ENCODE measurements around the gene SLAMF8.

SLAMF8 gene

GRCh38 chr1:159862031-159862430 lies 35.4 kb downstream of the SLAMF8 start:
- Histone ChIP-seq H3K4me1 (no peaks in the 10 kb centered on the region), H2AFZ (no peak overlapping the region), H3K4me2 (ENCODE audit: low read length) (no peak overlapping the region), H3K4me3 (ENCODE audit: low read depth, low read length) (no peak overlapping the region), H3K27me3 (ENCODE audit: control insufficient read depth, insufficient read depth, low read length) (no peaks in the 10 kb centered on the region), H3K9ac (no peak overlapping the region), H3K9me3 (ENCODE audit: control insufficient read depth, low read length) (no peaks in the 10 kb centered on the region), H3K27ac (no peak overlapping the region), H3K36me3 (ENCODE audit: control insufficient read depth, insufficient read depth, low read length) (no peaks in the 10 kb centered on the region), H3K79me2 (no peaks in the 10 kb centered on the region)
- no peak for TF ChIP-seq CTCF (IDR thresholded peaks at IDR 0.05)

DNA sequence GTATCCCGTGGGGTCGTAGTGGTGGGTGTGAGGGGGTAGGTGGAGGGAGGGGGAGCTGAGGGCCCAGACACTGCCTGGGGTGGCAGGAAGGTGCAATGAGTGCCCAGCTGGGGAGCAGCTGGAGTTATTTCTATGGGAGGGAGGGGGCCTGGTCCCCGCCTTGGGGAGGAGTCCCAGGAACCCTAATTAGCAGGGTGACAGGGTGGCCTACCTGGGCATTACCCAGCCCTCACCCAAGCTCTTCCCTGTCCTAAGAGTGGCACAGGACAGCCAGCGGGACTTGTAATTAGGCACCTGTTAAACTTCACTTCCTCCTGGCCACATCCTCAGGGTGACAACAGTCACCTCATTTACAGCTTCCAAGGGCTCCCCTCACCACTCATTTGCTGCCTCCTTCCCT lies 35.9 kb downstream of the SLAMF8 start, which contains the start of gene VSIG8:
VSIG8 (minus strand) TSS at position 101 of the 400 bp plus-strand sequence. CDS start 136 bp downstream, outside the sequence.
- H3K9me3 ChIP-seq (ENCODE audit: control insufficient read depth, low read length), result no peaks in the 10 kb centered on the region
- no peak within 1 kb of the TSS for H2AFZ ChIP-seq
- no peak within 1 kb of the TSS for H3K4me2 ChIP-seq (ENCODE audit: low read length)
- no peak within 1 kb of the TSS for H3K4me3 ChIP-seq (ENCODE audit: low read depth, low read length)
- TF ChIP-seq CTCF (IDR thresholded peaks at IDR 0.05), result no peak
- H3K9ac ChIP-seq, result no peak within 1 kb of the TSS
- H3K27me3 ChIP-seq (ENCODE audit: control insufficient read depth, insufficient read depth, low read length), result no peaks in the 10 kb centered on the region
- H3K36me3 ChIP-seq (ENCODE audit: control insufficient read depth, insufficient read depth, low read length), result no peaks in the 10 kb centered on the region
- H3K27ac ChIP-seq, result no peak within 1 kb of the TSS
- H3K79me2 ChIP-seq, result no peaks in the 10 kb centered on the region
- peaks cover under 1% of the 10 kb centered on the region for H3K4me1 ChIP-seq

- Histone ChIP-seq H3K9me3 (ENCODE audit: control insufficient read depth, low read length) (no peaks in the 10 kb centered on the region), H3K4me3 (ENCODE audit: low read depth, low read length) (no peak overlapping the region), H3K27me3 (ENCODE audit: control insufficient read depth, insufficient read depth, low read length) (no peaks in the 10 kb centered on the region), H3K4me2 (ENCODE audit: low read length) (no peak overlapping the region), H3K27ac (no peak overlapping the region), H3K36me3 (ENCODE audit: control insufficient read depth, insufficient read depth, low read length) (no peaks in the 10 kb centered on the region), H2AFZ (no peak overlapping the region), H3K79me2 (no peaks in the 10 kb centered on the region), H3K4me1 (peaks cover 16% of the 10 kb centered on the region), H3K9ac (no peak overlapping the region)
- TF ChIP-seq CTCF (IDR thresholded peaks at IDR 0.05), result no peak
Measured at GRCh38 chr1:159864262-159864661, 37.6 kb downstream of the SLAMF8 start.

DNA sequence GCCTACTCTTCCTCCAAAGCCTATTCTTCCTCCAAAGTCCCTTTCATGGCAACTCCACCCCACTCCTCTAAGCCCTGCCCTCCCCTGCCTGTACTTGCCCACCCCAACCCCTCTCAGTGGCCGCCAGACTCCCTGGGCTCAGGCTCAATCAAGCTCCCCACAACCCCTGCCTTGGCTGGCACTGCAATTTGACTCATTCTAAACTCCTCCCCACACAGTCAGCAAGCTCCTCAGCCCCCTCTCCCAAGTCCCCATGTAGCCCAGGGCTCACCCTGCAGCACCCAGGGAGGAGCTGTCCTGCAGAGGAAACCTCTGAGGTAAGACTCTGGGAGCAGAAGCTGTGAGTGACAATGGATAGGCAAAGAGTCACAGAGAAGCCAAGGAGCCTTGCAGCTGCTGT lies 39.4 kb downstream of the SLAMF8 start:
- H3K4me2 ChIP-seq (ENCODE audit: low read length), result no peak overlapping the region
- TF ChIP-seq CTCF (IDR thresholded peaks at IDR 0.05), result no peak
- no peak overlapping the region for H3K9ac ChIP-seq
- H3K27me3 ChIP-seq (ENCODE audit: control insufficient read depth, insufficient read depth, low read length), result no peaks in the 10 kb centered on the region
- no peak overlapping the region for H2AFZ ChIP-seq
- H3K27ac ChIP-seq, result no peak overlapping the region
- no peak overlapping the region for H3K4me3 ChIP-seq (ENCODE audit: low read depth, low read length)
- no peaks in the 10 kb centered on the region for H3K9me3 ChIP-seq (ENCODE audit: control insufficient read depth, low read length)
- no peaks in the 10 kb centered on the region for H3K79me2 ChIP-seq
- H3K4me1 ChIP-seq, result peaks cover 18% of the 10 kb centered on the region
- H3K36me3 ChIP-seq (ENCODE audit: control insufficient read depth, insufficient read depth, low read length), result no peaks in the 10 kb centered on the region

DNA sequence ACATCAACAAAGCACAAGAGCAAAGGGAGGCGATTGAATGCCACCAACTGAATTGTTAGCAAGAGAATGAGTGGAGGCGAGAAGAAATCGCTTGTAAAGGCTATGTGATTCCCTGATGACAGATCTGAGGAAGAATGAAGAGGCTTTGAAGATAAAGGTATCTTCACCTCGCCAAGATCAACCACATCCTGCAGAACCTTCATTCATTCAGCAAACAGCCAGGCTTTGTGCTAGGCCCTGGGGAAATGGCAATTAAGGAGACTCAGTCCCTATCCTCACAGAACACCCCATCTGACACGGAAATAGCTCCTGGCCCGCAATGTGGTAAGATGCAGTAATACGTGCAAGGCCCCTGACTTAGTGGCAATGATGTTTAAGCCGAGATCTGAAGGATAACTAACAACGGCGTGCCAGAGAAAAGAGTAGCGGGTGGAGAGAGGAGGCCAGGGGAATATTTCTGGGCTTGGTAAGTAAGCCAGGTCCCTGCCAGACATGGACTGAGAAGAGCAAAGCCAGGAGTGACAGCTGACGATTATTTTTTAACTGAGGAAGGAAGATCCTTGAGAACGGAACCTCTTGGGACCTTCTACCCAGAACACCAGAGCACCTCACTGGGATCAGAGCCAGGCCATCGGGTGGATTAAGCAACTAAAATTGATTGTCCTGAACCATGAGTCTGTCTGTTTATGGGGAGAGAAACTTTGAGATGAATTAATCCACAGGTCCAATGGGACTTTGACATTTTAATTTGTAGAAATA lies 40.4 kb downstream of the SLAMF8 start:
- Histone ChIP-seq H3K9ac (no peak overlapping the region), H3K27ac (peak overlapping the region; percentile 24), H3K4me3 (ENCODE audit: low read depth, low read length) (no peak overlapping the region), H3K9me3 (ENCODE audit: control insufficient read depth, low read length) (no peaks in the 10 kb centered on the region), H2AFZ (no peak overlapping the region), H3K4me2 (ENCODE audit: low read length) (peak overlapping the region; percentile 9), H3K27me3 (ENCODE audit: control insufficient read depth, insufficient read depth, low read length) (no peaks in the 10 kb centered on the region), H3K36me3 (ENCODE audit: control insufficient read depth, insufficient read depth, low read length) (no peaks in the 10 kb centered on the region), H3K79me2 (no peaks in the 10 kb centered on the region), H3K4me1 (peaks cover 18% of the 10 kb centered on the region)
- TF ChIP-seq CTCF (IDR thresholded peaks at IDR 0.05), result no peak

Measured in parathyroid adenoma (tissue), 2 donors.